ENCODE results near the gene PRKN.

PRKN gene

DNA sequence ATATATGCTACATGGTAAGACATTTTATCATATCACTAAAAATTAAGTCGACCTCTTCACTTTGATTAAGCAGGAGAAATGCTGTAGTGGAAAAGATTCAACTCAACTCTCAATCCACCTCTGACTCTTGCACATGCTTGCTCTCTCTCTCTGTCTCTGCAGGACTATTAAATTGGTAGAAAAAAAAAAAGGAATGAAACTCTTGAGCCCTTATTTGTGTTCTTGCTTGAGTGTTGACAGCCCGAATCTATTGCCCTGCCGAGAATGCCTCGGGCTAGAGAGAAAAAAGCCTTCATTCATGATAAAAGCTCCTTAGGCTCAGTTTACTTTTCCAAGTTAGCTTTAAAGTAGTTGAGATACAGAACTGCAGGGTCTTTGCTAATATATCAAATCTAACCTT is 722.2 kb downstream of the PRKN start:
- H3K4me3 ChIP-seq (ENCODE audit: low read depth, low read length) = no peak overlapping the region
- DNase-seq (ENCODE audit: low read depth) = no peak
- no peak for TF ChIP-seq CTCF (IDR thresholded peaks at IDR 0.05; ENCODE audit: low read depth, low read length)
- TF ChIP-seq, protein P1, sequence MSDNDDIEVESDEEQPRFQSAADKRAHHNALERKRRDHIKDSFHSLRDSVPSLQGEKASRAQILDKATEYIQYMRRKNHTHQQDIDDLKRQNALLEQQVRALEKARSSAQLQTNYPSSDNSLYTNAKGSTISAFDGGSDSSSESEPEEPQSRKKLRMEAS (IDR thresholded peaks at IDR 0.05; ENCODE audit: low read depth, low read length) = no peak
- no peak for TF ChIP-seq POLR2A (IDR thresholded peaks at IDR 0.05; ENCODE audit: extremely low read depth, insufficient read length)
- TF ChIP-seq MYC (IDR thresholded peaks at IDR 0.05; ENCODE audit: low read depth, low read length) = no peak

DNA sequence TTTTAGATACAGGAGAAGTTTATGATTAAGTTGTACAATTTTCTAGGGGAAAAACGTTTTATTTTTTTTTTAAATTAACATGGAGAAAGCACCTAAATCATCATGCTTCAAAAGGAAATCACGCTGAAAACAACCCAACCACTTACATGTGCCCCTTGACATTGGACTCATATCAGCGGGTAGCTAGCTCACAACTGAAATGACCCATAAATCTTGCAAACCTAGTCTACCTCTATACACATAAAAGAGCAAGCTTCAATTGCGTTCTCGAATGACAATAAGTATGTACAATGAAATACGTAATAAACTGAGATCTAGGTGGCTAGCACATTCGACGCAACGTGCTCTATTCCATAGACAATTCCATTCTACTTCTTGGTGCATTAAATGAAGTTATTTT is 730.8 kb downstream of the PRKN start:
- H3K4me3 ChIP-seq (ENCODE audit: low read depth, low read length) = no peak overlapping the region
- DNase-seq (ENCODE audit: low read depth) = no peak
- no peak for TF ChIP-seq CTCF (IDR thresholded peaks at IDR 0.05; ENCODE audit: low read depth, low read length)
- TF ChIP-seq MYC (IDR thresholded peaks at IDR 0.05; ENCODE audit: low read depth, low read length) = no peak
- TF ChIP-seq, protein P1 (IDR thresholded peaks at IDR 0.05; ENCODE audit: low read depth, low read length) = no peak
- TF ChIP-seq POLR2A (IDR thresholded peaks at IDR 0.05; ENCODE audit: extremely low read depth, insufficient read length) = no peak

- TF ChIP-seq MYC (IDR thresholded peaks at IDR 0.05; ENCODE audit: low read depth, low read length) = no peak
- no peak for TF ChIP-seq CTCF (IDR thresholded peaks at IDR 0.05; ENCODE audit: low read depth, low read length)
- TF ChIP-seq POLR2A (IDR thresholded peaks at IDR 0.05; ENCODE audit: extremely low read depth, insufficient read length) = no peak
- TF ChIP-seq, protein P1 (IDR thresholded peaks at IDR 0.05; ENCODE audit: low read depth, low read length) = no peak
- no peak for DNase-seq (ENCODE audit: low read depth)
Measured at GRCh38 chr6:161985876-161986423, 741.6 kb downstream of the PRKN start.

DNA sequence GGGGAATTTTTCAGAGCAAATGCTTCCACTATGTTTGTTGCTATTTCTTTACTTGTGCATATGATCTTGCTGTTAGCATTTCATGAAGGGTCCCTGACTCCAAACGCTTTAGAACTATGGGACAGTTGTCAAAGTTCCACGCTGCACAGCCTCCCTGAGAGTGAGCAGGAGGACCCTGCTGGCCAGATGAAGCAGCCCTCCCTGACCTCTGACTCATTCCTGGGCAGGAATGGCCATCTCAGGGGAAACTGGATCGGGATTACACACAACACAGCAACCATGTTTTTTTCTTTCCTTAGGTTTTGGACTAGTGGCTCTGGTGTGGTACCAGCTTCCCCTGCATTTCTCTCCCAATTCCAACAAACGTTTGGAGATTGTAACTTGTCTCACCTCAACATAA is 742.9 kb downstream of the PRKN start:
- TF ChIP-seq CTCF (IDR thresholded peaks at IDR 0.05; ENCODE audit: low read depth, low read length) (no peak), MYC (IDR thresholded peaks at IDR 0.05; ENCODE audit: low read depth, low read length) (no peak), POLR2A (IDR thresholded peaks at IDR 0.05; ENCODE audit: extremely low read depth, insufficient read length) (no peak)
- TF ChIP-seq, protein P1 (IDR thresholded peaks at IDR 0.05; ENCODE audit: low read depth, low read length) = no peak
- no peak for DNase-seq (ENCODE audit: low read depth)

More at GRCh38 chr6:161985876-161986423, 741.6 kb downstream of the PRKN start:
- no peak overlapping the region for H3K4me3 ChIP-seq (ENCODE audit: low read depth, low read length)

GRCh38 chr6:161976553-161976952 is 751.0 kb downstream of the PRKN start:
- TF ChIP-seq MYC (IDR thresholded peaks at IDR 0.05; ENCODE audit: low read depth, low read length) (no peak), CTCF (IDR thresholded peaks at IDR 0.05; ENCODE audit: low read depth, low read length) (no peak), POLR2A (IDR thresholded peaks at IDR 0.05; ENCODE audit: extremely low read depth, insufficient read length) (no peak)
- TF ChIP-seq, protein P1 (IDR thresholded peaks at IDR 0.05; ENCODE audit: low read depth, low read length) = no peak
- no peak overlapping the region for H3K4me3 ChIP-seq (ENCODE audit: low read depth, low read length)
- no peak for DNase-seq (ENCODE audit: low read depth)

More for the DNA sequence above, 742.9 kb downstream of the PRKN start:
- H3K4me3 ChIP-seq (ENCODE audit: low read depth, low read length) = no peak overlapping the region
